Panc1 (cell line): Measurements from ENCODE around the gene CNOT1. TPM values are rescaled to one million over a fixed set of nuclear protein-coding genes. Genes with fewer than 3 reads are reported as not detected.

Experiments used
- ATAC-seq: fragments of 200-7000 bp; cut with Tn5 transposase; 2 replicates; pipeline ENCODE4 v1.9.1; 2020; ENCODE audit warnings: mild to moderate bottlenecking, moderate library complexity
- BruUV-seq: library from RNA; stranded (reverse); fragments of 400-500 nt; replicated peaks from 2 replicates; lab custom pipeline; 2021; lab: Mats Ljungman, UMichigan
- CTCF ChIA-PET: fragments of 300-600 bp; sonication (Branson Sonifier 250); formaldehyde crosslinking; loops from one replicate; lab custom pipeline; 2022; ENCODE audit warnings: antibody characterized with exemption; lab: Charles Lee
- POLR2A ChIA-PET: fragments of 300-600 bp; sonication (Branson Sonifier 250); formaldehyde crosslinking; loops from one replicate; lab custom pipeline; 2022; ENCODE audit warnings: antibody characterized with exemption; lab: Charles Lee
- DNase-seq: peaks from one replicate; pipeline ENCODE4 v3.0.0-alpha.2; 2010; ENCODE audit warnings: low read depth, low spot score
- H3K27ac ChIP-seq: 2 replicates; pipeline ENCODE4 v1.5.1; 2011; ENCODE audit warnings: mild to moderate bottlenecking, low read length, inconsistent platforms
- H3K27me3 ChIP-seq: fragments of 200-500 bp; sonication (Bioruptor generic); 2 replicates; pipeline ENCODE4 v1.6.0; 2014; ENCODE audit warnings: low read length, inconsistent platforms; ENCODE audit not compliant: control insufficient read depth, insufficient read depth
- H3K36me3 ChIP-seq: fragments of 200-500 bp; sonication (Bioruptor generic); 2 replicates; pipeline ENCODE4 v1.5.1; 2014; ENCODE audit warnings: inconsistent platforms, mild to moderate bottlenecking, low read length, moderate library complexity; ENCODE audit not compliant: control insufficient read depth, insufficient read depth
- H3K4me1 ChIP-seq: 2 replicates; pipeline ENCODE4 v1.5.1; 2011; ENCODE audit warnings: inconsistent platforms, mild to moderate bottlenecking, low read length, moderate library complexity; ENCODE audit not compliant: control insufficient read depth, insufficient read depth
- H3K4me3 ChIP-seq, 2 experiments: 2 replicates each; pipeline ENCODE4 v1.5.1; 2011 to 2012; ENCODE audit warnings: low read depth in 2 of 2, low read length in 2 of 2, mild to moderate bottlenecking in 2 of 2, inconsistent platforms in 1 of 2, moderate library complexity in 1 of 2
- H3K9me3 ChIP-seq: fragments of 200-500 bp; sonication (Bioruptor generic); 2 replicates; pipeline ENCODE4 v1.5.1; 2014; ENCODE audit warnings: low read depth, mild to moderate bottlenecking, inconsistent platforms, low read length, moderate library complexity; ENCODE audit not compliant: control insufficient read depth, insufficient read depth
- CTCF ChIP-seq: fragments of 450-650 bp; IDR thresholded peaks from 2 replicates; pipeline ENCODE4 v1.5.1; 2017; ENCODE audit warnings: mild to moderate bottlenecking
- POLR2AphosphoS5 ChIP-seq: IDR thresholded peaks from 2 replicates; pipeline ENCODE4 v1.6.1; 2012; ENCODE audit warnings: mild to moderate bottlenecking, low read depth, low read length, moderate library complexity
- REST ChIP-seq, 2 experiments: IDR thresholded peaks; 2 replicates each; pipeline ENCODE4 v1.6.1; 2011 to 2012; ENCODE audit warnings: low read depth in 2 of 2, control low read depth in 1 of 2, low read length in 1 of 2, mild to moderate bottlenecking in 1 of 2, moderate library complexity in 1 of 2; ENCODE audit not compliant: insufficient read depth in 1 of 2
- SIN3A ChIP-seq: IDR thresholded peaks from 2 replicates; pipeline ENCODE4 v1.6.1; 2012; ENCODE audit warnings: low read depth, mild to moderate bottlenecking, low read length, moderate library complexity, borderline replicate concordance; ENCODE audit not compliant: insufficient read depth
- TCF7L2 ChIP-seq: IDR thresholded peaks from 2 replicates; pipeline ENCODE4 v1.6.1; 2011; ENCODE audit warnings: mild to moderate bottlenecking, low read depth, low read length, inconsistent platforms
- in situ Hi-C: cut with HindIII; loops from 2 replicates; pipeline ENCODE4 v1.10.0; 2016; ENCODE audit warnings: low sequenced_read_pairs, low pct_unique_long_range_greater_than_20kb
- intact Hi-C: fragments of 100-400 bp; cut with micrococcal nuclease; formaldehyde crosslinking; loops from one replicate; pipeline ENCODE4 v1.10.0; 2022; ENCODE audit not compliant: unreplicated experiment
- total RNA-seq: library from RNA; stranded (reverse); gene quantifications from one replicate; pipeline ENCODE4 v1.2.1, GENCODE V29; 2021; ENCODE audit not compliant: unreplicated experiment

CNOT1 gene
- total RNA-seq, 1 experiment from 2014 or later = 170 TPM

GRCh38 chr16:58536278-58536677 lies 93.3 kb downstream of the CNOT1 start:
- ChIA-PET POLR2A (no interaction called here), CTCF (no interaction called here)
- no peaks in the 10 kb centered on the region for H3K4me1 ChIP-seq
- peaks cover 56% of the 10 kb centered on the region for H3K36me3 ChIP-seq
- BruUV-seq = no TSS peak
- no peak overlapping the region for H3K27ac ChIP-seq
- H3K9me3 ChIP-seq = no peaks in the 10 kb centered on the region
- in situ Hi-C loops = no loop called here
- no peak for TF ChIP-seq CTCF
- no peak for TF ChIP-seq REST (IDR thresholded peaks at IDR 0.05; ENCODE audit: insufficient read depth in 1 of 2, low read depth in 2 of 2, low read length in 1 of 2)
- TF ChIP-seq SIN3A = no peak
- no peak for TF ChIP-seq POLR2AphosphoS5
- TF ChIP-seq TCF7L2 = no peak
- no peak for DNase-seq
- intact Hi-C loops = no loop called here
- no peak for ATAC-seq
- H3K27me3 ChIP-seq = no peaks in the 10 kb centered on the region
- no peak overlapping the region for H3K4me3 ChIP-seq

- in situ Hi-C loops = no loop called here
- no peak overlapping the region for H3K4me3 ChIP-seq
- TF ChIP-seq SIN3A = no peak
- no peak for TF ChIP-seq CTCF
- no peak for TF ChIP-seq TCF7L2
- TF ChIP-seq REST (IDR thresholded peaks at IDR 0.05; ENCODE audit: insufficient read depth in 1 of 2, low read depth in 2 of 2, low read length in 1 of 2) = no peak
- TF ChIP-seq POLR2AphosphoS5 = no peak
- intact Hi-C loops = no loop called here
- no peaks in the 10 kb centered on the region for H3K27me3 ChIP-seq
- H3K9me3 ChIP-seq = no peaks in the 10 kb centered on the region
- DNase-seq (no peak), ATAC-seq (no peak)
- CTCF ChIA-PET = no interaction called here
- peaks cover 55% of the 10 kb centered on the region for H3K36me3 ChIP-seq
- no TSS peak for BruUV-seq
- POLR2A ChIA-PET = no interaction called here
- no peak overlapping the region for H3K27ac ChIP-seq
- no peaks in the 10 kb centered on the region for H3K4me1 ChIP-seq
Observed at GRCh38 chr16:58535100-58535499, 94.5 kb downstream of the CNOT1 start.
